ENCODE results near the gene INSM1. TPM values are rescaled to one million over a fixed set of nuclear protein-coding genes. Genes with fewer than 3 reads are reported as not detected.
A peak's percentile ranks its signal among the peaks of the same experiment; 100 is the strongest.

Gene INSM1
- total RNA-seq, 6 experiments from 2014 or later: not detected

DNA sequence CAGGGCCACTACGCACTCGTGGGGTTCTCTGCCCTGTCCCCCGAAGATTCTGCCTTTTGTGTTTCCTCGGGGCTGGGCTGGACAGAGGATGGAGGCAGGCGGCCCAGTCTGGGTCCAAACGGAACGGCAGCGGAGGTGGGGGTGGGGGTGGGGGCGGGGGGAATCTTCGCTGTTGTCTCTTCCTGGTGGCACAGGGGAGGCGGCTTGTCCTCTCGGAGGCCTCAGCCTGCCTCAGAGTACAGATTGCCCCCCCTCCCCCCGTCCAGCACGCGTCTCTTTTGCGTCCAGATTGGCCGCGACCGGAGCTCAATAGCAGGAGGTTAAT lies 1.4 kb upstream of the INSM1 start:
- ATAC-seq: no peak
- Histone ChIP-seq H3K4me1 (peaks cover 0 to 18% (median 0%) of the 10 kb centered on the region in 4 donors), H3K27ac (no peak overlapping the region), H3K9me3 (no peaks in the 10 kb centered on the region), H3K36me3 (no peaks in the 10 kb centered on the region), H3K4me3 (no peak overlapping the region), H3K27me3 (peaks cover 0 to 54% of the 10 kb centered on the region in 2 donors)
- TF ChIP-seq, protein P1, sequence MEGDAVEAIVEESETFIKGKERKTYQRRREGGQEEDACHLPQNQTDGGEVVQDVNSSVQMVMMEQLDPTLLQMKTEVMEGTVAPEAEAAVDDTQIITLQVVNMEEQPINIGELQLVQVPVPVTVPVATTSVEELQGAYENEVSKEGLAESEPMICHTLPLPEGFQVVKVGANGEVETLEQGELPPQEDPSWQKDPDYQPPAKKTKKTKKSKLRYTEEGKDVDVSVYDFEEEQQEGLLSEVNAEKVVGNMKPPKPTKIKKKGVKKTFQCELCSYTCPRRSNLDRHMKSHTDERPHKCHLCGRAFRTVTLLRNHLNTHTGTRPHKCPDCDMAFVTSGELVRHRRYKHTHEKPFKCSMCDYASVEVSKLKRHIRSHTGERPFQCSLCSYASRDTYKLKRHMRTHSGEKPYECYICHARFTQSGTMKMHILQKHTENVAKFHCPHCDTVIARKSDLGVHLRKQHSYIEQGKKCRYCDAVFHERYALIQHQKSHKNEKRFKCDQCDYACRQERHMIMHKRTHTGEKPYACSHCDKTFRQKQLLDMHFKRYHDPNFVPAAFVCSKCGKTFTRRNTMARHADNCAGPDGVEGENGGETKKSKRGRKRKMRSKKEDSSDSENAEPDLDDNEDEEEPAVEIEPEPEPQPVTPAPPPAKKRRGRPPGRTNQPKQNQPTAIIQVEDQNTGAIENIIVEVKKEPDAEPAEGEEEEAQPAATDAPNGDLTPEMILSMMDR (IDR thresholded peaks at IDR 0.05): no peak
- TF ChIP-seq POLR2A (IDR thresholded peaks at IDR 0.05): no peak
- 3% methylated on average over 4 of the region's 19 CpGs for WGBS (ENCODE audit: insufficient coverage, low coverage, low lambda C conversion rate, missing lambda C conversion rate)
- no peak for DNase-seq
- intact Hi-C loops (cut with DNase I): loop anchor here in 1 of 2 donors (10.0 kb wide), 1 partner anchor 198 kb away; no protein-coding TSS in a partner anchor

DNA sequence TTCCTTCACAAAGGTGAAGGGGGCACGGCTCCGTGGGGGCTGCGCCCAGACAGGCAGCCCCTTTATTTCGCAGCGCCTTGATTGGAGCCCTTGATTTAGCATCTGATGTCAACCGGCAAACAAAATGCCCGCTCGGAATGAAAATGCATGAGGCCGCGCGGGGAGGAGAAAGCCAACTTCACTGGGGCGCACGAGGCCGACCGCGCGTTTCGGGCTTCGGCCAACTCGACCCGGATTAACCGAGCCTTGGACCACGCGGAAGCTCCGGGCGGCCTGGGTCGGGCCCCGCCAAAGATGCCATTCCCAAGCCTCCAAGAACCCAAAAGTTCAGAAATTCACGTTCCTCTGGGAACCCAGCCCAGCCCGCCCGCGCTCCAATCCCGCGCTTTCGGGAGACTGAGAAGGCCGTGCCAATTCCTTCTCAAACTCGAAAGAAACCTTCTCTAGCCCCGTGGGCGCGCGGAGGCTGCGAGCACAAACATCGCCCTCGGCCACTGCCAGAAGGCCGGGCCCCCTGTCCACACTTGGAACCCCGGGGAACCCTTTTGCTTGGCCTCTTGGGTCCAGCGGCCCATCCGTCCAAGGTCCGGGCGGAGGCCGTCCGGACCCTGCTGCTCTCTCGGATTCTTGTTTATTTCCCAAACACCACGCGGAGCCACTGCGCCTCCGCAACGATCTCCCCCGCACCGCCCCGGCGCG lies 879 bp upstream of the INSM1 start:
- no peaks in the 10 kb centered on the region for H3K36me3 ChIP-seq
- H3K27ac ChIP-seq: no peak overlapping the region
- ATAC-seq: no peak
- no peak overlapping the region for H3K4me3 ChIP-seq
- DNase-seq: no peak
- no peak for TF ChIP-seq POLR2A (IDR thresholded peaks at IDR 0.05)
- TF ChIP-seq, protein P1 (IDR thresholded peaks at IDR 0.05): no peak
- no peaks in the 10 kb centered on the region for H3K9me3 ChIP-seq
- H3K27me3 ChIP-seq: peaks cover 0 to 54% of the 10 kb centered on the region in 2 donors
- peaks cover 0 to 18% (median 0%) of the 10 kb centered on the region in 4 donors for H3K4me1 ChIP-seq
- intact Hi-C loops (cut with DNase I): loop anchor here in 1 of 2 donors (10.0 kb wide), 1 partner anchor 198 kb away; no protein-coding TSS in a partner anchor
- WGBS (ENCODE audit: insufficient coverage, low coverage, low lambda C conversion rate, missing lambda C conversion rate): 1% methylated on average over 25 of the region's 63 CpGs

DNA sequence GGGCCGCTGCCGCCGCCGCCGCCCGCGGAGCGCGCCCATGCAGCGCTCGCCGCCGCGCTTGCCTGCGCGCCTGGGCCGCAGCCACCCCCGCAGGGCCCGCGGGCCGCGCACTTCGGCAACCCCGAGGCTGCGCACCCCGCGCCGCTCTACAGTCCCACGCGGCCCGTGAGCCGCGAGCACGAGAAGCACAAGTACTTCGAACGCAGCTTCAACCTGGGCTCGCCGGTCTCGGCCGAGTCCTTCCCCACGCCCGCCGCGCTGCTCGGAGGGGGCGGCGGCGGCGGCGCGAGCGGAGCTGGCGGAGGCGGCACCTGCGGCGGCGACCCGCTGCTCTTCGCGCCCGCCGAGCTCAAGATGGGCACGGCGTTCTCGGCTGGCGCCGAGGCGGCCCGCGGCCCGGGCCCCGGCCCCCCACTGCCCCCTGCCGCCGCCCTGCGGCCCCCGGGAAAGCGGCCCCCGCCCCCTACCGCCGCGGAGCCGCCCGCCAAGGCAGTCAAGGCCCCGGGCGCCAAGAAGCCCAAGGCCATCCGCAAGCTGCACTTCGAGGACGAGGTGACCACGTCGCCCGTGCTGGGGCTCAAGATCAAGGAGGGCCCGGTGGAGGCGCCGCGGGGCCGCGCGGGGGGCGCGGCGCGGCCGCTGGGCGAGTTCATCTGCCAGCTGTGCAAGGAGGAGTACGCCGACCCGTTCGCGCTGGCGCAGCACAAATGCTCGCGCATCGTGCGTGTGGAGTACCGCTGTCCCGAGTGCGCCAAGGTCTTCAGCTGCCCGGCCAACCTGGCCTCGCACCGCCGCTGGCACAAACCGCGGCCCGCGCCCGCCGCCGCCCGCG lies 730 bp downstream of the INSM1 start:
- ATAC-seq (peak in 1 of 4 donors; percentile 35), DNase-seq (no peak)
- intact Hi-C loops (cut with DNase I): loop anchor here in 1 of 2 donors (10.0 kb wide), 1 partner anchor 196 kb away; no protein-coding TSS in a partner anchor
- WGBS (ENCODE audit: insufficient coverage, low coverage, low lambda C conversion rate, missing lambda C conversion rate): 0% methylated on average over 4 of the region's 130 CpGs
- Histone ChIP-seq H3K27me3 (peaks cover 0 to 52% of the 10 kb centered on the region in 2 donors), H3K27ac (no peak overlapping the region), H3K9me3 (no peaks in the 10 kb centered on the region), H3K4me1 (peaks cover 0 to 18% (median 0%) of the 10 kb centered on the region in 4 donors), H3K36me3 (no peaks in the 10 kb centered on the region), H3K4me3 (peak overlapping the region in 1 of 3 donors; percentile 10)
- TF ChIP-seq, protein P1 (IDR thresholded peaks at IDR 0.05): no peak
- no peak for TF ChIP-seq POLR2A (IDR thresholded peaks at IDR 0.05)

DNA sequence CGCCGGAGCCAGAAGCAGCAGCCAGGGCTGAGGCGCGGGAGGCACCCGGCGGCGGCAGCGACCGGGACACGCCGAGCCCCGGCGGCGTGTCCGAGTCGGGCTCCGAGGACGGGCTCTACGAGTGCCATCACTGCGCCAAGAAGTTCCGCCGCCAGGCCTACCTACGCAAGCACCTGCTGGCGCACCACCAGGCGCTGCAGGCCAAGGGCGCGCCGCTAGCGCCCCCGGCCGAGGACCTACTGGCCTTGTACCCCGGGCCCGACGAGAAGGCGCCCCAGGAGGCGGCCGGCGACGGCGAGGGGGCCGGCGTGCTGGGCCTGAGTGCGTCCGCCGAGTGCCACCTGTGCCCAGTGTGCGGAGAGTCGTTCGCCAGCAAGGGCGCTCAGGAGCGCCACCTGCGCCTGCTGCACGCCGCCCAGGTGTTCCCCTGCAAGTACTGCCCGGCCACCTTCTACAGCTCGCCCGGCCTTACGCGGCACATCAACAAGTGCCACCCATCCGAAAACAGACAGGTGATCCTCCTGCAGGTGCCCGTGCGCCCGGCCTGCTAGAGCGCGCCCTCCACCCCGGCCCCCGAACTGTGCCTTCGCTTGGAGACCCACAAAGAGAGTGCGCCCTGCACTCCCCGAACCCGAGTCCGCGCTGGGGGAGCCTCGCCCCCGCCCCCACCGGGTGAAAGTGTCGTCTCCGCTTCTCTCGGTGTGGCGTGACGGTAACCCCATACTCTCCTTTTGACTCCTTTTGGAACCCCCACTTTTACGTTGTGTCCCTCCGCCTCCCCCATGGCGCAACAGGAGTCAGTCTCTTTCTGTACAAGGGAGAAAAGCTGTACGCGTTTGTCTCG lies 1.6 kb downstream of the INSM1 start:
- no peak overlapping the region for H3K27ac ChIP-seq
- TF ChIP-seq, protein P1 (IDR thresholded peaks at IDR 0.05): peak in 2 of 4 donors; percentile 6 to 15
- no peak for TF ChIP-seq POLR2A (IDR thresholded peaks at IDR 0.05)
- H3K27me3 ChIP-seq: peaks cover 0 to 44% of the 10 kb centered on the region in 2 donors
- H3K4me3 ChIP-seq: peak overlapping the region in 1 of 3 donors; percentile 10
- no peaks in the 10 kb centered on the region for H3K9me3 ChIP-seq
- H3K4me1 ChIP-seq: peaks cover 0 to 18% (median 0%) of the 10 kb centered on the region in 4 donors
- no peaks in the 10 kb centered on the region for H3K36me3 ChIP-seq
- WGBS (ENCODE audit: insufficient coverage, low coverage, low lambda C conversion rate, missing lambda C conversion rate): 4% methylated on average over 12 of the region's 86 CpGs
- intact Hi-C loops (cut with DNase I): loop anchor here in 1 of 2 donors (10.0 kb wide), 1 partner anchor 195 kb away; no protein-coding TSS in a partner anchor
- ATAC-seq (peak in 3 of 4 donors; percentile 27 to 52 (median 42)), DNase-seq (no peak)

All from right lobe of liver (tissue), 6 donors.